ENCODE data around the gene ZDHHC6. TPM values are rescaled to one million over a fixed set of nuclear protein-coding genes. Genes with fewer than 3 reads are reported as not detected.
A peak's percentile ranks its signal among the peaks of the same experiment; 100 is the strongest.

ZDHHC6 gene
- total and polyA plus RNA-seq, 10 of the 15 experiments (the other 5 are each of a cell fraction or from before 2014, with no cell fraction given): 23.8 to 59.4 (median 35.6) TPM

DNA sequence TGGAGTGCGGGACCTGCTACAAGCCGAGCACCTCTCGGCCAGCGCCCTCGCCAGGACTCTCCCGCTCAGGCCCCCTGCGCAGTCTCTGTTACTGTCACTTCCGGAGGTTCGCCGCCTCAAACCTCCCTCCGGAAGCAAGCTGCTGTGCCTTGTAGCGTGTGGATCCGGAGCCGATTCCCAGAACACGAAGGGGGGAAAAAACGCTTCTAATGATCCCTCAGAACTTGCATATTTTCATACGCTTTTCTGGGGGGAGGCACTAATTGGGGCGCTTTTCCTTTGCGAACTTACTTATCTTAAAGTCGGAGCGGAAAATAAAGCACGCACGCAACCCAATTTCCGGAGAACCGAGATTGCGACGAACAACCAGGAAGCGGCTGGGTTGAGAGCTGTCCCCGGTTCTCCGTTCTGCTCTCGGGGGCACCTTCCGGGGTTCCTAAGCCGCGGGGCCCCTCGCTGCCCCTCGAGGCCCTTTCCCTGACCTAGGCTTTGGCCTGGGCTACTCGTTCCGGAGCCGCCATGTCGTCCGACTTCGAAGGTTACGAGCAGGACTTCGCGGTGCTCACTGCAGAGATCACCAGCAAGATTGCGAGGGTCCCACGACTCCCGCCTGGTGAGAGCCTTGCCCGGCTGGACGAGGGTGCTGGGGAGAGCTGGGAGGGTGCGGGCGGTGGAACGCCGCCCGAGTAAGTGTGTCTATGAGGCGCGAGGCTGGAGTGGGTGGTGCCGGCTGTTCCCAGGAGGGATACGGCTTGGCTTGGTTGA is at the start of gene ZDHHC6, which contains the start of gene VTI1A (continued):
- TF ChIP-seq CREM (IDR thresholded peaks at IDR 0.05; ENCODE audit: low read depth) (peak; percentile 78), NR2C2 (IDR thresholded peaks at IDR 0.05; ENCODE audit: borderline replicate concordance, control insufficient read depth, insufficient read length, low read depth) (no peak), CBX5 (IDR thresholded peaks at IDR 0.05; ENCODE audit: low read depth) (peak; percentile 72; the same call in 1 of the 2 replicates), SIN3A (IDR thresholded peaks at IDR 0.05; ENCODE audit: low read depth, low read length) (peak; percentile 93), POLR2AphosphoS2 (IDR thresholded peaks at IDR 0.05; ENCODE audit: low read depth, low read length) (peak; percentile 69), WRNIP1 (IDR thresholded peaks at IDR 0.05; ENCODE audit: borderline replicate concordance, low read depth, low read length) (no peak), SRF (IDR thresholded peaks at IDR 0.05; ENCODE audit: low read depth in 2 of 2, low read length in 2 of 2) (peak in 1 of 2 experiments; percentile 48; a peak in 1 of 4 replicates), SUPT20H (IDR thresholded peaks at IDR 0.05; ENCODE audit: borderline replicate concordance, control insufficient read depth, low read depth, low read length) (no peak), NFIC (IDR thresholded peaks at IDR 0.05; ENCODE audit: low read depth, low read length) (peak; percentile 77; the same call in 1 of the 2 replicates), MEF2A (IDR thresholded peaks at IDR 0.05; ENCODE audit: insufficient read depth, low read depth, low read length) (no peak), TCF3 (IDR thresholded peaks at IDR 0.05; ENCODE audit: borderline replicate concordance, insufficient read depth, low read depth, low read length) (0 out of 2 replicates have a peak, but pooled peaks have one; percentile 39), ATF7 (IDR thresholded peaks at IDR 0.05; ENCODE audit: low read depth) (peak; percentile 81; the same call in 1 of the 2 replicates), ZBED1 (IDR thresholded peaks at IDR 0.05; ENCODE audit: borderline replicate concordance) (no peak), YBX1 (IDR thresholded peaks at IDR 0.05) (no peak), MXI1 (IDR thresholded peaks at IDR 0.05; ENCODE audit: low read depth, low read length) (0 out of 2 replicates have a peak, but pooled peaks have one; percentile 42), SREBF2 (IDR thresholded peaks at IDR 0.05; ENCODE audit: low read length) (no peak), NBN (IDR thresholded peaks at IDR 0.05) (peak; percentile 90), MYB (IDR thresholded peaks at IDR 0.05; ENCODE audit: borderline replicate concordance, low read depth, low read length) (no peak), CHD4 (IDR thresholded peaks at IDR 0.05) (no peak), GABPA (IDR thresholded peaks at IDR 0.05; ENCODE audit: low read depth) (peak; percentile 97), GATAD2B (conservative IDR thresholded peaks at IDR 0.05; ENCODE audit: low read depth) (peak; percentile 84; the same call in 1 of the 2 replicates)
- TF ChIP-seq, protein P1, sequence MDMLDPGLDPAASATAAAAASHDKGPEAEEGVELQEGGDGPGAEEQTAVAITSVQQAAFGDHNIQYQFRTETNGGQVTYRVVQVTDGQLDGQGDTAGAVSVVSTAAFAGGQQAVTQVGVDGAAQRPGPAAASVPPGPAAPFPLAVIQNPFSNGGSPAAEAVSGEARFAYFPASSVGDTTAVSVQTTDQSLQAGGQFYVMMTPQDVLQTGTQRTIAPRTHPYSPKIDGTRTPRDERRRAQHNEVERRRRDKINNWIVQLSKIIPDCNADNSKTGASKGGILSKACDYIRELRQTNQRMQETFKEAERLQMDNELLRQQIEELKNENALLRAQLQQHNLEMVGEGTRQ (IDR thresholded peaks at IDR 0.05; ENCODE audit: borderline replicate concordance, low read depth, low read length): no peak
- TF ChIP-seq, protein P2, sequence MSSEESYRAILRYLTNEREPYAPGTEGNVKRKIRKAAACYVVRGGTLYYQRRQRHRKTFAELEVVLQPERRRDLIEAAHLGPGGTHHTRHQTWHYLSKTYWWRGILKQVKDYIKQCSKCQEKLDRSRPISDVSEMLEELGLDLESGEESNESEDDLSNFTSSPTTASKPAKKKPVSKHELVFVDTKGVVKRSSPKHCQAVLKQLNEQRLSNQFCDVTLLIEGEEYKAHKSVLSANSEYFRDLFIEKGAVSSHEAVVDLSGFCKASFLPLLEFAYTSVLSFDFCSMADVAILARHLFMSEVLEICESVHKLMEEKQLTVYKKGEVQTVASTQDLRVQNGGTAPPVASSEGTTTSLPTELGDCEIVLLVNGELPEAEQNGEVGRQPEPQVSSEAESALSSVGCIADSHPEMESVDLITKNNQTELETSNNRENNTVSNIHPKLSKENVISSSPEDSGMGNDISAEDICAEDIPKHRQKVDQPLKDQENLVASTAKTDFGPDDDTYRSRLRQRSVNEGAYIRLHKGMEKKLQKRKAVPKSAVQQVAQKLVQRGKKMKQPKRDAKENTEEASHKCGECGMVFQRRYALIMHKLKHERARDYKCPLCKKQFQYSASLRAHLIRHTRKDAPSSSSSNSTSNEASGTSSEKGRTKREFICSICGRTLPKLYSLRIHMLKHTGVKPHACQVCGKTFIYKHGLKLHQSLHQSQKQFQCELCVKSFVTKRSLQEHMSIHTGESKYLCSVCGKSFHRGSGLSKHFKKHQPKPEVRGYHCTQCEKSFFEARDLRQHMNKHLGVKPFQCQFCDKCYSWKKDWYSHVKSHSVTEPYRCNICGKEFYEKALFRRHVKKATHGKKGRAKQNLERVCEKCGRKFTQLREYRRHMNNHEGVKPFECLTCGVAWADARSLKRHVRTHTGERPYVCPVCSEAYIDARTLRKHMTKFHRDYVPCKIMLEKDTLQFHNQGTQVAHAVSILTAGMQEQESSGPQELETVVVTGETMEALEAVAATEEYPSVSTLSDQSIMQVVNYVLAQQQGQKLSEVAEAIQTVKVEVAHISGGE (CRISPR knock-in tag; IDR thresholded peaks at IDR 0.05): peak; percentile 95
- TF ChIP-seq, protein P3, sequence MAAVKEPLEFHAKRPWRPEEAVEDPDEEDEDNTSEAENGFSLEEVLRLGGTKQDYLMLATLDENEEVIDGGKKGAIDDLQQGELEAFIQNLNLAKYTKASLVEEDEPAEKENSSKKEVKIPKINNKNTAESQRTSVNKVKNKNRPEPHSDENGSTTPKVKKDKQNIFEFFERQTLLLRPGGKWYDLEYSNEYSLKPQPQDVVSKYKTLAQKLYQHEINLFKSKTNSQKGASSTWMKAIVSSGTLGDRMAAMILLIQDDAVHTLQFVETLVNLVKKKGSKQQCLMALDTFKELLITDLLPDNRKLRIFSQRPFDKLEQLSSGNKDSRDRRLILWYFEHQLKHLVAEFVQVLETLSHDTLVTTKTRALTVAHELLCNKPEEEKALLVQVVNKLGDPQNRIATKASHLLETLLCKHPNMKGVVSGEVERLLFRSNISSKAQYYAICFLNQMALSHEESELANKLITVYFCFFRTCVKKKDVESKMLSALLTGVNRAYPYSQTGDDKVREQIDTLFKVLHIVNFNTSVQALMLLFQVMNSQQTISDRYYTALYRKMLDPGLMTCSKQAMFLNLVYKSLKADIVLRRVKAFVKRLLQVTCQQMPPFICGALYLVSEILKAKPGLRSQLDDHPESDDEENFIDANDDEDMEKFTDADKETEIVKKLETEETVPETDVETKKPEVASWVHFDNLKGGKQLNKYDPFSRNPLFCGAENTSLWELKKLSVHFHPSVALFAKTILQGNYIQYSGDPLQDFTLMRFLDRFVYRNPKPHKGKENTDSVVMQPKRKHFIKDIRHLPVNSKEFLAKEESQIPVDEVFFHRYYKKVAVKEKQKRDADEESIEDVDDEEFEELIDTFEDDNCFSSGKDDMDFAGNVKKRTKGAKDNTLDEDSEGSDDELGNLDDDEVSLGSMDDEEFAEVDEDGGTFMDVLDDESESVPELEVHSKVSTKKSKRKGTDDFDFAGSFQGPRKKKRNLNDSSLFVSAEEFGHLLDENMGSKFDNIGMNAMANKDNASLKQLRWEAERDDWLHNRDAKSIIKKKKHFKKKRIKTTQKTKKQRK (IDR thresholded peaks at IDR 0.05; ENCODE audit: low read depth, low read length): 0 out of 2 replicates have a peak, but pooled peaks have one; percentile 9
